Measurements from ENCODE around the gene BAIAP2L1. TPM values are rescaled to one million over a fixed set of nuclear protein-coding genes. Genes with fewer than 3 reads are reported as not detected.

BAIAP2L1 gene
- total RNA-seq, 4 donors from 2014 or later = 15.3 to 28.2 (median 19.8) TPM

GRCh38 chr7:98301693-98302470 is 99.0 kb downstream of the BAIAP2L1 start:
- no peaks in the 10 kb centered on the region for H3K27me3 ChIP-seq
- H3K36me3 ChIP-seq = peaks cover 14 to 16% of the 10 kb centered on the region in 2 donors
- H3K4me3 ChIP-seq (replicated peaks in 1 of 3) = no peak overlapping the region
- H3K9me3 ChIP-seq = no peaks in the 10 kb centered on the region
- 83 to 86% methylated on average over 17 to 20 of the region's 22 CpGs for WGBS, 2 donors
- TF ChIP-seq POLR2A (IDR thresholded peaks at IDR 0.05) (no peak), CTCF (IDR thresholded peaks at IDR 0.05) (no peak)
- H3K4me1 ChIP-seq = peaks cover 4 to 12% of the 10 kb centered on the region in 2 donors
- no peak for DNase-seq
- H3K27ac ChIP-seq = no peak overlapping the region
- intact Hi-C loops (cut with DNase I) = no loop called here

DNA sequence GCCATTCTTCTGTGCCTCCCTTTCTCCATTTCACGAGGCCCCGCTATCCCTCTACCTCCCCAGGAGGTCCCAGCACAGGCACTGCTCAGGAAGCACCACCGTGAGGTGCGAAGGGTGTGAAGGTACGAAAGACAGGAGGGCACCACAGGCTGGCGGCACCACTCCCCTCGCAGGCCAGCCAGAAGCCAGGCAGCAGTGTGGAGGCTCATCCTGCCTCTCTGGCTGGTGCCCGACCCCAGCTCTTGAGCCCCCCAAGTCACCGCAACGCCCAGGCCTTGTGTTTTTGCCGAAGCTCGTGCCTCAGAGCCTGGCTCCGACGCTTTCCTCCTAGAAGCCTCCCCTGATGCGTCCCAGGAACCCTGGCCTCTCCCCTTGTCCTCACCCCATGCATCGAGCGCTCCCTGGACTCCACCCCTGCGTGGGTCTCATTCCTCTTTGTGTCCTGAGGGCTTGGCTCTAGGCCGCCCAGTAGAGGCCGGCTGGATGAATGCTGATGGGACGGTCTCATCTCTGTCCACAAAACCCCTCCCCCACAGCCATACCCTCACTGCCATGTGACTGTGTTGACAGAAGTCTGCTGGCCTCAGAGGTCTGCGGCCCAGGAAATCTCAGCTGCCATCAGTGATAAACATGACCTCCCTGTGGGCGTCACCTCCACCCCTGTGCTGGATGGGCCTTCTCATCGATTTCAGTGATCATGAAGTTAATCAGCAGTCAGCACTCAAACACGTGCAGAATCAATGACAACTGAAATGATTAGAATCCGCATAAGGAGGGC is 100.1 kb downstream of the BAIAP2L1 start:
- no peak for TF ChIP-seq POLR2A (IDR thresholded peaks at IDR 0.05)
- DNase-seq = no peak
- Histone ChIP-seq H3K9me3 (no peaks in the 10 kb centered on the region), H3K4me3 (replicated peaks in 1 of 3) (no peak overlapping the region), H3K4me1 (peaks cover 10 to 18% of the 10 kb centered on the region in 2 donors), H3K36me3 (peaks cover 5 to 8% of the 10 kb centered on the region in 2 donors), H3K27me3 (no peaks in the 10 kb centered on the region), H3K27ac (no peak overlapping the region)
- intact Hi-C loops (cut with DNase I) = no loop called here
- 90 to 91% methylated on average over 21 to 26 of the region's 26 CpGs for WGBS, 2 donors

- DNase-seq = peak; percentile 71 to 77
- H3K36me3 ChIP-seq = peaks cover 3 to 18% of the 10 kb centered on the region in 2 donors
- no peak overlapping the region for H3K4me3 ChIP-seq (replicated peaks in 1 of 3)
- peak overlapping the region; percentile 19 to 87 (median 48) for H3K27ac ChIP-seq
- peak in 4 of 6 experiments; percentile 18 to 46 (median 41) for TF ChIP-seq CTCF (IDR thresholded peaks at IDR 0.05)
- peak in 1 of 2 donors; percentile 10 for TF ChIP-seq POLR2A (IDR thresholded peaks at IDR 0.05)
- intact Hi-C loops (cut with DNase I) = no loop called here
- peaks cover 28 to 41% of the 10 kb centered on the region in 2 donors for H3K4me1 ChIP-seq
- no peaks in the 10 kb centered on the region for H3K9me3 ChIP-seq
- WGBS, 2 donors = 58 to 63% methylated on average over 20 to 21 of the region's 21 CpGs
- no peaks in the 10 kb centered on the region for H3K27me3 ChIP-seq
Measured at GRCh38 chr7:98297626-98298286, 103.1 kb downstream of the BAIAP2L1 start.

GRCh38 chr7:98296833-98297232 is 104.1 kb downstream of the BAIAP2L1 start:
- Histone ChIP-seq H3K27me3 (no peaks in the 10 kb centered on the region), H3K27ac (peak overlapping the region; percentile 38 to 87 (median 74)), H3K9me3 (no peaks in the 10 kb centered on the region), H3K36me3 (peaks cover 13 to 23% of the 10 kb centered on the region in 2 donors), H3K4me1 (peaks cover 28 to 41% of the 10 kb centered on the region in 2 donors), H3K4me3 (replicated peaks in 1 of 3) (no peak overlapping the region)
- 76 to 97% methylated on average over 11 of the region's 12 CpGs for WGBS, 2 donors
- no peak for DNase-seq
- intact Hi-C loops (cut with DNase I) = no loop called here
- no peak for TF ChIP-seq POLR2A (IDR thresholded peaks at IDR 0.05)
- TF ChIP-seq CTCF (IDR thresholded peaks at IDR 0.05) = no peak

- peak; percentile 95 to 97 for DNase-seq
- WGBS, 2 donors = 42 to 43% methylated on average over 13 to 19 of the region's 19 CpGs
- no peaks in the 10 kb centered on the region for H3K9me3 ChIP-seq
- H3K27me3 ChIP-seq = no peaks in the 10 kb centered on the region
- TF ChIP-seq POLR2A (IDR thresholded peaks at IDR 0.05) = peak in 1 of 2 donors; percentile 54
- peak in 3 of 6 experiments; percentile 9 to 29 (median 11) for TF ChIP-seq CTCF (IDR thresholded peaks at IDR 0.05)
- peak overlapping the region; percentile 74 to 87 (median 74) for H3K27ac ChIP-seq
- no peak overlapping the region for H3K4me3 ChIP-seq (replicated peaks in 1 of 3)
- peaks cover 28 to 41% of the 10 kb centered on the region in 2 donors for H3K4me1 ChIP-seq
- intact Hi-C loops (cut with DNase I) = no loop called here
- peaks cover 16 to 32% of the 10 kb centered on the region in 2 donors for H3K36me3 ChIP-seq
Measured at GRCh38 chr7:98295467-98296192, 105.3 kb downstream of the BAIAP2L1 start.

All from thyroid gland (tissue), 4 donors.